Measurements from ENCODE around the gene HYLS1.

- TF ChIP-seq ZFP30 (CRISPR knock-in tag; IDR thresholded peaks at IDR 0.05) (no peak), ZC3H10 (CRISPR knock-in tag; IDR thresholded peaks at IDR 0.05) (no peak), ZNF70 (CRISPR knock-in tag; IDR thresholded peaks at IDR 0.05) (no peak), PPARA (CRISPR knock-in tag; IDR thresholded peaks at IDR 0.05; ENCODE audit: borderline replicate concordance) (no peak), ZNF8 (CRISPR knock-in tag; IDR thresholded peaks at IDR 0.05) (no peak), CREB5 (CRISPR knock-in tag; IDR thresholded peaks at IDR 0.05; ENCODE audit: low read depth) (no peak), CSRNP3 (CRISPR knock-in tag; IDR thresholded peaks at IDR 0.05) (no peak), ARNTL (CRISPR knock-in tag; IDR thresholded peaks at IDR 0.05; ENCODE audit: borderline replicate concordance, low read depth) (no peak), ESRRG (CRISPR knock-in tag; IDR thresholded peaks at IDR 0.05) (no peak), TCF4 (CRISPR knock-in tag; IDR thresholded peaks at IDR 0.05; ENCODE audit: borderline replicate concordance) (no peak)
- TF ChIP-seq, protein P1, sequence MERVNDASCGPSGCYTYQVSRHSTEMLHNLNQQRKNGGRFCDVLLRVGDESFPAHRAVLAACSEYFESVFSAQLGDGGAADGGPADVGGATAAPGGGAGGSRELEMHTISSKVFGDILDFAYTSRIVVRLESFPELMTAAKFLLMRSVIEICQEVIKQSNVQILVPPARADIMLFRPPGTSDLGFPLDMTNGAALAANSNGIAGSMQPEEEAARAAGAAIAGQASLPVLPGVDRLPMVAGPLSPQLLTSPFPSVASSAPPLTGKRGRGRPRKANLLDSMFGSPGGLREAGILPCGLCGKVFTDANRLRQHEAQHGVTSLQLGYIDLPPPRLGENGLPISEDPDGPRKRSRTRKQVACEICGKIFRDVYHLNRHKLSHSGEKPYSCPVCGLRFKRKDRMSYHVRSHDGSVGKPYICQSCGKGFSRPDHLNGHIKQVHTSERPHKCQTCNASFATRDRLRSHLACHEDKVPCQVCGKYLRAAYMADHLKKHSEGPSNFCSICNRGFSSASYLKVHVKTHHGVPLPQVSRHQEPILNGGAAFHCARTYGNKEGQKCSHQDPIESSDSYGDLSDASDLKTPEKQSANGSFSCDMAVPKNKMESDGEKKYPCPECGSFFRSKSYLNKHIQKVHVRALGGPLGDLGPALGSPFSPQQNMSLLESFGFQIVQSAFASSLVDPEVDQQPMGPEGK (CRISPR knock-in tag; IDR thresholded peaks at IDR 0.05; ENCODE audit: borderline replicate concordance): no peak
Measured at GRCh38 chr11:125942771-125943428, 55.4 kb downstream of the HYLS1 start.

All from SK-N-SH treated with all-trans-retinoic acid at 6 μM for 48 hours (cell line).